ES-I3 (cell line): ENCODE results near the gene SLC4A3.

Experiments used
- H3K36me3 ChIP-seq: 2 replicates; pipeline ENCODE4 v1.6.1; 2013; ENCODE audit warnings: mild to moderate bottlenecking, low read length, control low read depth, moderate library complexity; ENCODE audit not compliant: insufficient read depth
- H3K4me1 ChIP-seq: 2 replicates; pipeline ENCODE4 v1.6.1; 2013; ENCODE audit warnings: mild to moderate bottlenecking, control low read depth, low read length; ENCODE audit not compliant: insufficient read depth
- H3K9ac ChIP-seq: 2 replicates; pipeline ENCODE4 v1.6.1; 2013; ENCODE audit warnings: low read depth, mild to moderate bottlenecking, low read length, moderate library complexity
- H3K9me3 ChIP-seq: 2 replicates; pipeline ENCODE4 v1.6.1; 2013; ENCODE audit warnings: mild to moderate bottlenecking, low read length, moderate library complexity; ENCODE audit not compliant: control insufficient read depth, insufficient read depth

The SLC4A3 gene

GRCh38 chr2:219662566-219662965 is 35.1 kb downstream of the SLC4A3 start:
- peaks cover 6% of the 10 kb centered on the region for H3K9me3 ChIP-seq
- H3K4me1 ChIP-seq: peaks cover 19% of the 10 kb centered on the region
- no peaks in the 10 kb centered on the region; the same call in 1 of the 2 replicates for H3K36me3 ChIP-seq
- H3K9ac ChIP-seq: no peak overlapping the region

GRCh38 chr2:219663116-219663762 is 35.8 kb downstream of the SLC4A3 start:
- H3K9ac ChIP-seq: no peak overlapping the region
- no peaks in the 10 kb centered on the region; the same call in 1 of the 2 replicates for H3K36me3 ChIP-seq
- peaks cover 6% of the 10 kb centered on the region for H3K9me3 ChIP-seq
- H3K4me1 ChIP-seq: peaks cover 19% of the 10 kb centered on the region

DNA sequence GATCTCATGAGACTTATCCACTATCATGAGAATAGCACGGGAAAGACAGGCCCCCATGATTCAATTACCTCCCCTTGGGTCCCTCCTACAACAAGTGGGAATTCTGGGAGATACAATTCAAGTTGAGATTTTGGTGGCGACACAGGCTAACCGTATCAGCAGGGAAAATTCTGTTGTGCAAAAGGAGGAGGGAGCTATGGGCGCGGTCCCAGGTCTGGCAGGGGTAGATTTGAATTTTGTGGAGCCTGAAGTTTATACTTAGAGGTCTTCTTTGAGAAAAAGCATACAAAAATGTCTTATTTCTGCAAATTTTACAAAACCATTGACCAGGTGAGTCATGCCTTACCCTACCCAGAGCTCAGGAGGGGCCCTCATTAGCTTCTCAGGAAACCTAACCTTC is 36.6 kb downstream of the SLC4A3 start:
- Histone ChIP-seq H3K9me3 (peaks cover 6% of the 10 kb centered on the region), H3K36me3 (no peaks in the 10 kb centered on the region; the same call in 1 of the 2 replicates), H3K4me1 (peaks cover 19% of the 10 kb centered on the region), H3K9ac (no peak overlapping the region)

DNA sequence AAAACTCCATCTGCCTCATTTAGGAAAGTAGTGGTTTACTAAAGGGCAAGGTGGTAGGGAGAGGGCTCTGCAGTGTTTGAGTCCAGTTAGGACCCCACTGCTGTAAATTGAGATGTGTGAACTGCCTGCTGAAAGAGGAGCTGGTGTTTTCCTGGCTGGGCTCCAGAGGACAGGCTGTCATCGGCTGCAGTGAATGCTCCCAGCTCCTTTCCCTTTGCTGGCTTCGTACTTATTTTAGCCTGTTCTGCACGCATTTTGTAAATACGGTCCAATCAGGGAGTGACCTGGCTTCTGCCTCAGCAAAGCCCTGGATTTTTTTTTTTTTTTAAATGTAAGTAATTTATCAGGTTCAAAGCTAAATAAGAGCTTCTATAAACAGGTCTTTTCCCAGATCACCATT is 37.5 kb downstream of the SLC4A3 start:
- peaks cover 19% of the 10 kb centered on the region for H3K4me1 ChIP-seq
- H3K9me3 ChIP-seq: peaks cover 3% of the 10 kb centered on the region
- H3K36me3 ChIP-seq: no peaks in the 10 kb centered on the region; the same call in 1 of the 2 replicates
- no peak overlapping the region for H3K9ac ChIP-seq

DNA sequence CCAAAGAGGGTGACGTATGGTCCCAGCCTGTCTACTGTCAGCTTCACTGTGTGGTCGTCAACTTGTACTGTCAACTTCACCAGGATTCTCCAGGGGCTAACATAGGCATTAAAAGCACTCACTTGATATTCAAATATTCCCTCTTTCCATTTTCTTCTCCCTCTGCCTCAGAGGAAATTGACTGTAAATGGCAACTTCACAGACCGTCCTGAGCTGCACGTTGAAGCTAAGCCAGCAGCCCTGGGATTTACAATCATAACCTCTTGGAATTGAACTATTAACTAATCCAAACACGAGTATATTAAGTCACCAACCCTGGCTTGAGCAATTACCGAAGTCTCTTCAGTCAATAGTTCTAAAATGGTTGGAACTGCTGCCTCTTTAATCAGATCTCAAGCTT is 38.5 kb downstream of the SLC4A3 start:
- Histone ChIP-seq H3K36me3 (no peaks in the 10 kb centered on the region), H3K4me1 (peaks cover 22% of the 10 kb centered on the region), H3K9ac (no peak overlapping the region), H3K9me3 (no peaks in the 10 kb centered on the region; the same call in none of the 2 replicates)

DNA sequence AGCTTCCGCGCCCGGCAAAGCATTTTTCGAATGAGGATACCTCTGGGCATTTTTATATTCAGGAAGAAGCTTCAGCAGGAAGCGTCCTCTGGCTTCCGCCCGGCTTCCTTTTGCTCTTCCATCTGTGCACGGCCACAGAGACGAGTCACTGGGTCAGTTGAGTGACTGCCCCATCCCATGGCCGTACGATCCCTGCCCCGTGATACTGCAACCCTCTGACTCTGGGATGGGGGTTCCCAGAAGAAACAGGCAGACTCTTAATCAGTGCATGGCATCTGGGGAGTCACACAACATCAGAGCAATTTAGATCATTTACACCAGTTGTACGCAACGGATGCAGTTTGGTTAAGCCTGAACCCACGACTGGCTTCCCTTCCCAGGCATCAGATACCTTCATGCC is 40.9 kb downstream of the SLC4A3 start:
- no peaks in the 10 kb centered on the region; the same call in 1 of the 2 replicates for H3K9me3 ChIP-seq
- no peak overlapping the region for H3K9ac ChIP-seq
- H3K4me1 ChIP-seq: peaks cover 23% of the 10 kb centered on the region; the same call in 1 of the 2 replicates
- H3K36me3 ChIP-seq: no peaks in the 10 kb centered on the region

GRCh38 chr2:219670386-219670785 is 43.0 kb downstream of the SLC4A3 start:
- Histone ChIP-seq H3K4me1 (peaks cover 20% of the 10 kb centered on the region; the same call in 1 of the 2 replicates), H3K9ac (no peak overlapping the region), H3K36me3 (no peaks in the 10 kb centered on the region), H3K9me3 (no peaks in the 10 kb centered on the region)

DNA sequence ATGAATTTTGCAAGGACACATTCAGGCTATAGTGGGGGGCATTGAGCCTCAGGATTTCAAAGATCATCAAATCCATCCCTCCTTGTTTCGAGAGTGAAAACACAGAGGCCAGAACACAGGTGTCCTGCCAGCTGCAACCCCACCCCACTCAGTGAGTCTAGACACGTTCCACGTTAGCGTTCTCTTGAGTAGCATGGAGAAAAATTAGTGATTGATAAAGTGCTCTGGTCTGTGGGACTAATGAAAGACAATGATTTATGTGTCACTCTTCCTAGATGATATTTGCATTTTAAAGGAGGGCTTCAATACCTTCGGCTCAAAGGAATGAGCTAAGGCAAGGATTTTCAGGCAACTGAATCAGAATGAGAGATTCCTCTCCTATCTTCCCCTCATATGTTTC is 43.8 kb downstream of the SLC4A3 start:
- Histone ChIP-seq H3K9me3 (no peaks in the 10 kb centered on the region), H3K36me3 (no peaks in the 10 kb centered on the region), H3K9ac (no peak overlapping the region), H3K4me1 (peaks cover 20% of the 10 kb centered on the region; the same call in 1 of the 2 replicates)

GRCh38 chr2:219672406-219672805 is 45.0 kb downstream of the SLC4A3 start:
- Histone ChIP-seq H3K4me1 (peaks cover 17% of the 10 kb centered on the region; the same call in 1 of the 2 replicates), H3K36me3 (no peaks in the 10 kb centered on the region), H3K9ac (no peak overlapping the region), H3K9me3 (no peaks in the 10 kb centered on the region)

DNA sequence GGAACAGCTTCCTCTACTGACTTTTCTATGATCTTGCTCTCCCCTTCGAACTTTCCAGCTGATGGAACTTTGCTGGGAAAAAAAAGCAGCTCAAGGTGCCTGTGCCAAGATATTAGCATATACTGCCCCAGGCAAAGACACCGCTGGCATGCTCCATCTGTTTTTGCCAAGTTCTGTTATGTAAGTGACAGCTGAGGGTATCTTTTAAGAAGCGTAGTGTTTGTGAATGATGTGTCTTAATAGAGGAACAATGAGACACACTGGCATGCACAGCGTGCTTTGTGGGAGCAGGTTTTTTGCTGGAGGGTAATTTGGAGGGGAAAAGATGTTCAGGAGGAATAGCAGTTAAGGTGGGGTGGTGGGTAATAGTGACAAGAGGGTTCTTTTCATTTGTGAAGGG is 47.8 kb downstream of the SLC4A3 start:
- no peak overlapping the region for H3K9ac ChIP-seq
- peaks cover 17% of the 10 kb centered on the region; the same call in 1 of the 2 replicates for H3K4me1 ChIP-seq
- no peaks in the 10 kb centered on the region for H3K9me3 ChIP-seq
- H3K36me3 ChIP-seq: no peaks in the 10 kb centered on the region

DNA sequence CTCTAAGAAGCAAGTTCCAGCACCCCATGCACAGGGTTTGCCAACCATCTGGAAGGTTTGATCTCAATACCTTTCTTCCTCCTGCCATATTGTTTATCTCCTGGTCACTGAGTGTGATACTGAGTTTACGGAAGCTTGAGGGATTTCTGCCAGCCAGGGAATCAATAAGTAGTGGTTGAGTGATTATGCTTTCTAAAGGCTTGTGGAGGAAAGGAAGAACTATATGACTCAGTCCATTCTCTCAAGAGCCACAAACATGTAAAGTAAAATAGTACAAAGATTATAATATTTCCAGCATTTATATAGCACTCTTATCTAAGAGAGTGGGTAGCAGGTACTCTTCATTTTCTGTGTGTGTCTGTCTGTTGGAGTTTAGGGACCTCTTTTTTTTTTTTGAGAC is 49.2 kb downstream of the SLC4A3 start:
- no peaks in the 10 kb centered on the region for H3K36me3 ChIP-seq
- peaks cover 7% of the 10 kb centered on the region; the same call in 1 of the 2 replicates for H3K4me1 ChIP-seq
- H3K9me3 ChIP-seq: no peaks in the 10 kb centered on the region
- H3K9ac ChIP-seq: no peak overlapping the region

DNA sequence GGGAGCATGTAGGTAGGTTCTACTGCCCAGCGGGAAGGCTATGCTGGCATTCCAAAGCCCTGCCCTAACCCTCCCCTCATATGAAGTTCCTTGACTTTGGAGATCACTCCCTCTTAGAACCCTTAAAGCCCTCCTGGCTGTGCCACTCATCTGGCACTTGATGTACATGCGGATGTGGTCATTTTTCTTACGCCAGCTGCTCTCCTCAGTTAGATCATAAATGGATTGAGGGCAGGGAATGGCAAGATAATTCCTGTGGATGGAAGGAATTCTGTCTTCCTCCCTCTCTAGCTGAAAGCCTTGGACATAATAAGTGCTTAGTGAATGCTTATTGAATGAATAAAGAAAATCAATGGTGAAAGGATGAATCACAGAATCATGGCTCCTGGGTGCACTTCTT is 51.6 kb downstream of the SLC4A3 start:
- H3K9me3 ChIP-seq: peaks cover 7% of the 10 kb centered on the region; the same call in 1 of the 2 replicates
- no peaks in the 10 kb centered on the region for H3K4me1 ChIP-seq
- no peaks in the 10 kb centered on the region for H3K36me3 ChIP-seq
- no peak overlapping the region for H3K9ac ChIP-seq

DNA sequence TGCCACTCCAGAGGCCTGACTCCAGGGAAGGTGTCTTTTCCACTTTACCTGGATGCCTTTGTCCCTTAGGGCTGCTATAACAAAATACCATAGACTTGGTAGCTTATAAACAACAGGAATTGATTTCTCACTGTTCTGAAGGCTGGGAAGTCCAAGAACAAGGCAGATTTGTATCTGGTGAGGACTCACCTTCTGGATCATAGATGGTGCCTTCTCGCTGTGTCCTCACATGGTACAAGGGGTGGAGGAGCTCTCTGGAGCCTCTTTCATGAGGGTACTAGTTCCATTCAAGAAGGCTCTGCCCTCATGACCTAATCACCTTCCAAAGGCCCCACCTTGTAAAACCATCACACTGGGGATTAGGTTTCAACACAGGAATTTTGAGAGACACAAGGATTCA is 52.1 kb downstream of the SLC4A3 start:
- Histone ChIP-seq H3K4me1 (no peaks in the 10 kb centered on the region), H3K36me3 (no peaks in the 10 kb centered on the region), H3K9me3 (peaks cover 7% of the 10 kb centered on the region; the same call in 1 of the 2 replicates), H3K9ac (no peak overlapping the region)

GRCh38 chr2:219680958-219681693 is 53.7 kb downstream of the SLC4A3 start:
- Histone ChIP-seq H3K9me3 (peaks cover 7% of the 10 kb centered on the region; the same call in 1 of the 2 replicates), H3K9ac (no peak overlapping the region), H3K4me1 (peaks cover 2% of the 10 kb centered on the region; the same call in 1 of the 2 replicates), H3K36me3 (no peaks in the 10 kb centered on the region)
